Measurements from ENCODE around the gene NEMP1.
"Not testable (repeated sequence)": the region's sequence is repeated elsewhere in the genome, so short reads cannot be mapped to it uniquely, and the experiment has no call there.

The NEMP1 gene

GRCh38 chr12:57022324-57022723, 56.3 kb downstream of the NEMP1 start:
- DNase-seq, result not testable (repeated sequence)

GRCh38 chr12:57019983-57020719, 58.4 kb downstream of the NEMP1 start:
- DNase-seq, result no peak

- no peak for DNase-seq
These were observed 59.7 kb downstream of the NEMP1 start for GRCh38 chr12:57018906-57019305.

- DNase-seq, result not testable (repeated sequence)
These were observed 60.2 kb downstream of the NEMP1 start for GRCh38 chr12:57018353-57018752.

GRCh38 chr12:57016348-57016747, 62.2 kb downstream of the NEMP1 start, which contains the start of gene TAC3:
Gene TAC3 (minus strand): TSS chr12:57016529. CDS start chr12:57015797, 732 bp downstream.
- DNase-seq, result no peak

- DNase-seq, result no peak
These were observed 65.8 kb downstream of the NEMP1 start for GRCh38 chr12:57012600-57013465.

- DNase-seq, result no peak
These were observed 66.9 kb downstream of the NEMP1 start for GRCh38 chr12:57011438-57012424.

- peak; percentile 18 for DNase-seq
These were observed 67.9 kb downstream of the NEMP1 start for GRCh38 chr12:57010627-57011247.

- no peak for DNase-seq
These were observed 68.5 kb downstream of the NEMP1 start for GRCh38 chr12:57009949-57010626.

- peak; percentile 73 for DNase-seq
These were observed 70.4 kb downstream of the NEMP1 start for GRCh38 chr12:57008178-57008577.

- no peak for DNase-seq
These were observed 71.6 kb downstream of the NEMP1 start for GRCh38 chr12:57006809-57007475.

- DNase-seq, result peak; percentile 87
These were observed 72.4 kb downstream of the NEMP1 start, which contains the start of gene ZBTB39 for GRCh38 chr12:57005980-57006808. Gene ZBTB39 (minus strand): TSS chr12:57006546. CDS start chr12:57004917, 1,629 bp downstream.

Measured in suppressor macrophage treated with lipopolysaccharide for 4 hours (primary cell).